ENCODE results near the gene KLF12. TPM values are rescaled to one million over a fixed set of nuclear protein-coding genes. Genes with fewer than 3 reads are reported as not detected.

KLF12 gene
- total and polyA plus RNA-seq, 2 donors (not counting 3 experiments of a cell fraction or from before 2014, with no cell fraction given): 16.0 to 25.9 TPM

DNA sequence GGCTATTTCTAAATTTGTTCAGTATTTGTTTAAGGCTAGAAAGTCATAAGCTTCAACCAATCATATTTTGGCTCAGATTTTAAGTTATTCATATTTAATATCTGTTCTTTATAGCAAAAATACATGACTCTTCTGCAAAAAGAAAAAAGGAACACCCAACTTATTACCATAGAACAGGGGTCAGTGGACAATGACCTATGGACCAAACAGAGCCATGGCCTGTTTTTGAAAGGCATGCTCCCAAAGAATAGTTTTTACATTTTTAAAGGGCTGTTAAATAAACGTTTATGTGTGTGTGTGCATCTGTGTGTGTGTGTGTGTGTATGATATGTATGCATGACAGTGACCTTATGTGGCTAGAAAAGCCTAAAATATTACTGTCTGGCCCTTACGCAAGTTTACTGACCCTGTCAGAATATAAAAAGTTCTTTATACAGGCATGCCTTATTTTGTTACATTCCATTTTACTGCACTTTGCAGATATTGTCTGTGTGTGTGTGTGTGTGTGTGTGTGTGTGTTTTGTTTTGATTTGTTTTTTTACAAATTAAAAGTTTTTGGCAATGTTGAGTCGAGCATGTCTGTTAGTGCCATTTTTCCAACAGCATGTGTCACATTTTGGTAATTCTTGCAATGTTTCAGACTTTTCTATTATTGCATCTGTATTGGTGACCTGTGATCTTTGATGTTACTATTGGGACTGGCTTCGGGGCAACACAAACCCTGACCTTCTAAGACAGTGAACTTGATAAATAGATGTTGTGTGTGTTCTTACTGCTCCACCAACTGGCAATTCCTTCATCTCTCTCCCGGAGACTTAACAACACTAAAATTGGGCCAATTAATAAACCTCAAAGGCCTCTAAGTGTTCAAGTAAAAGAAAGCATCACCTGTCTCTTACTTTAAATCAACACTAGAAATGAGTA, 22.0 kb downstream of the KLF12 start:
- BruUV-seq (replicated peaks): no TSS peak
- FAIRE-seq (no peak), DNase-seq (ENCODE audit: low read depth, low spot score) (no peak)
- H2AFZ ChIP-seq (ENCODE audit: low read depth, low read length): no peak overlapping the region
- H3K9ac ChIP-seq (replicated peaks; ENCODE audit: extremely low read depth, insufficient read depth, low read length): no peak overlapping the region
- TF ChIP-seq CTCF (IDR thresholded peaks at IDR 0.05; ENCODE audit: extremely low read depth in 1 of 2, insufficient read depth in 1 of 2, low read depth in 1 of 2, low read length in 2 of 2) (no peak), POLR2A (IDR thresholded peaks at IDR 0.05; ENCODE audit: low read depth, low read length) (no peak)
- no peaks in the 10 kb centered on the region for H3K9me1 ChIP-seq (replicated peaks; ENCODE audit: control insufficient read depth, extremely low read depth, insufficient read depth, low read length)
- H3K27me3 ChIP-seq (ENCODE audit: control insufficient read depth in 2 of 2, insufficient read depth in 2 of 2, low read length in 2 of 2): no peaks in the 10 kb centered on the region
- dilution Hi-C loops (cut with MboI; ENCODE audit: extremely low pct_ligation_motif_present, low sequenced_read_pairs): no loop called here
- no peak overlapping the region for H3K4me3 ChIP-seq (replicated peaks in 1 of 3; ENCODE audit: insufficient read depth in 1 of 3, low read depth in 1 of 3, low read length in 3 of 3)
- no peaks in the 10 kb centered on the region for H3K9me3 ChIP-seq (replicated peaks; ENCODE audit: control insufficient read depth, insufficient read depth, low read length)
- no peak overlapping the region for H3K27ac ChIP-seq (ENCODE audit: insufficient read depth, low read depth, low read length)
- POLR2A ChIA-PET: no interaction called here
- no peak overlapping the region for H3K4me2 ChIP-seq (ENCODE audit: insufficient read depth, low read length)
- no peaks in the 10 kb centered on the region for H4K20me1 ChIP-seq (replicated peaks; ENCODE audit: control insufficient read depth, extremely low read depth, insufficient read depth, low read length)
- intact Hi-C loops (cut with micrococcal nuclease): no loop called here
- peaks cover 70% of the 10 kb centered on the region for H3K79me2 ChIP-seq (ENCODE audit: control insufficient read depth, insufficient read depth, low read length)
- CTCF ChIA-PET: no interaction called here
- H3K36me3 ChIP-seq (ENCODE audit: control insufficient read depth in 2 of 2, extremely low read depth in 1 of 2, insufficient read depth in 2 of 2, low read length in 2 of 2): no peaks in the 10 kb centered on the region
- H3K4me1 ChIP-seq (ENCODE audit: control insufficient read depth, extremely low read depth, insufficient read depth, low read length): peaks cover 34% of the 10 kb centered on the region

GRCh38 chr13:74111399-74111798, 22.8 kb downstream of the KLF12 start:
- H3K36me3 ChIP-seq (ENCODE audit: control insufficient read depth in 2 of 2, extremely low read depth in 1 of 2, insufficient read depth in 2 of 2, low read length in 2 of 2): no peaks in the 10 kb centered on the region
- intact Hi-C loops (cut with micrococcal nuclease): no loop called here
- peaks cover 71% of the 10 kb centered on the region for H3K79me2 ChIP-seq (ENCODE audit: control insufficient read depth, insufficient read depth, low read length)
- dilution Hi-C loops (cut with MboI; ENCODE audit: extremely low pct_ligation_motif_present, low sequenced_read_pairs): no loop called here
- ChIA-PET CTCF (no interaction called here), POLR2A (no interaction called here)
- no peak overlapping the region for H3K4me3 ChIP-seq (replicated peaks in 1 of 3; ENCODE audit: insufficient read depth in 1 of 3, low read depth in 1 of 3, low read length in 3 of 3)
- H2AFZ ChIP-seq (ENCODE audit: low read depth, low read length): no peak overlapping the region
- no peak for TF ChIP-seq POLR2AphosphoS5 (IDR thresholded peaks at IDR 0.05; ENCODE audit: insufficient read depth, low read depth, low read length)
- TF ChIP-seq MYC (IDR thresholded peaks at IDR 0.05; ENCODE audit: low read depth, low read length): no peak
- no peak for TF ChIP-seq CTCF (IDR thresholded peaks at IDR 0.05; ENCODE audit: extremely low read depth in 1 of 2, insufficient read depth in 1 of 2, low read depth in 1 of 2, low read length in 2 of 2)
- TF ChIP-seq JUN (IDR thresholded peaks at IDR 0.05; ENCODE audit: borderline replicate concordance, insufficient read depth, insufficient read length, low read depth): no peak
- TF ChIP-seq, protein P1, sequence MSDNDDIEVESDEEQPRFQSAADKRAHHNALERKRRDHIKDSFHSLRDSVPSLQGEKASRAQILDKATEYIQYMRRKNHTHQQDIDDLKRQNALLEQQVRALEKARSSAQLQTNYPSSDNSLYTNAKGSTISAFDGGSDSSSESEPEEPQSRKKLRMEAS (IDR thresholded peaks at IDR 0.05; ENCODE audit: insufficient read depth, insufficient read length): no peak
- TF ChIP-seq FOS (IDR thresholded peaks at IDR 0.05; ENCODE audit: borderline replicate concordance, insufficient read depth, low read length): no peak
- TF ChIP-seq POLR2A (IDR thresholded peaks at IDR 0.05; ENCODE audit: low read depth, low read length): no peak
- TF ChIP-seq GATA2 (IDR thresholded peaks at IDR 0.05; ENCODE audit: insufficient read depth, insufficient read length, low read depth, low read length): no peak
- TF ChIP-seq EZH2 (IDR thresholded peaks at IDR 0.05; ENCODE audit: borderline replicate concordance, low read depth, low read length, severe bottlenecking): no peak
- H3K4me2 ChIP-seq (ENCODE audit: insufficient read depth, low read length): no peak overlapping the region
- no peak overlapping the region for H3K27ac ChIP-seq (ENCODE audit: insufficient read depth, low read depth, low read length)
- no peaks in the 10 kb centered on the region for H3K27me3 ChIP-seq (ENCODE audit: control insufficient read depth in 2 of 2, insufficient read depth in 2 of 2, low read length in 2 of 2)
- no peaks in the 10 kb centered on the region for H4K20me1 ChIP-seq (replicated peaks; ENCODE audit: control insufficient read depth, extremely low read depth, insufficient read depth, low read length)
- FAIRE-seq (no peak), DNase-seq (ENCODE audit: low read depth, low spot score) (no peak)
- peaks cover 27% of the 10 kb centered on the region for H3K4me1 ChIP-seq (ENCODE audit: control insufficient read depth, extremely low read depth, insufficient read depth, low read length)
- no TSS peak for BruUV-seq (replicated peaks)
- no peaks in the 10 kb centered on the region for H3K9me3 ChIP-seq (replicated peaks; ENCODE audit: control insufficient read depth, insufficient read depth, low read length)
- no peak overlapping the region for H3K9ac ChIP-seq (replicated peaks; ENCODE audit: extremely low read depth, insufficient read depth, low read length)
- H3K9me1 ChIP-seq (replicated peaks; ENCODE audit: control insufficient read depth, extremely low read depth, insufficient read depth, low read length): no peaks in the 10 kb centered on the region

Measured in endothelial cell of umbilical vein (primary cell).